EL (cell line): ENCODE results near the gene EFCAB11.

Experiments used
- DNase-seq: peaks from one replicate; pipeline ENCODE4 v3.0.0-alpha.2; 2016

The EFCAB11 gene

GRCh38 chr14:89858089-89858488 is 96.4 kb downstream of the EFCAB11 start:
- peak; percentile 50 for DNase-seq

GRCh38 chr14:89856871-89857345 is 97.6 kb downstream of the EFCAB11 start:
- DNase-seq: peak; percentile 33

GRCh38 chr14:89855961-89856656 is 98.4 kb downstream of the EFCAB11 start:
- peak; percentile 85 for DNase-seq

GRCh38 chr14:89853936-89854693 is 100.4 kb downstream of the EFCAB11 start:
- DNase-seq: peak; percentile 25

- no peak for DNase-seq
Measured at GRCh38 chr14:89851106-89851505, 103.4 kb downstream of the EFCAB11 start.

- DNase-seq: peak; percentile 75
Measured at GRCh38 chr14:89849931-89850330, 104.6 kb downstream of the EFCAB11 start.

GRCh38 chr14:89848165-89848564 is 106.4 kb downstream of the EFCAB11 start:
- peak; percentile 32 for DNase-seq

- peak; percentile 94 for DNase-seq
Measured at GRCh38 chr14:89845346-89845745, 109.2 kb downstream of the EFCAB11 start.

- peak; percentile 48 for DNase-seq
Measured at GRCh38 chr14:89844508-89844907, 110.0 kb downstream of the EFCAB11 start.

GRCh38 chr14:89842837-89843236 is 111.7 kb downstream of the EFCAB11 start:
- no peak for DNase-seq

GRCh38 chr14:89841851-89842250 is 112.7 kb downstream of the EFCAB11 start:
- DNase-seq: no peak

- no peak for DNase-seq
Measured at GRCh38 chr14:89836830-89837469, 117.6 kb downstream of the EFCAB11 start.

GRCh38 chr14:89833661-89834060 is 120.9 kb downstream of the EFCAB11 start:
- DNase-seq: no peak

- no peak for DNase-seq
Measured at GRCh38 chr14:89833120-89833532, 121.4 kb downstream of the EFCAB11 start.

- DNase-seq: no peak
Measured at GRCh38 chr14:89828471-89829165, 125.9 kb downstream of the EFCAB11 start.

GRCh38 chr14:89827265-89827664 is 127.3 kb downstream of the EFCAB11 start:
- DNase-seq: no peak

GRCh38 chr14:89826596-89826995 is 127.9 kb downstream of the EFCAB11 start:
- peak; percentile 91 for DNase-seq

- DNase-seq: no peak
Measured at GRCh38 chr14:89823743-89824142, 130.8 kb downstream of the EFCAB11 start.

GRCh38 chr14:89814126-89814525 is 140.4 kb downstream of the EFCAB11 start:
- DNase-seq: no peak

- DNase-seq: peak; percentile 94
Measured at GRCh38 chr14:89813617-89814031, 140.9 kb downstream of the EFCAB11 start.

- DNase-seq: no peak
Measured at GRCh38 chr14:89811954-89812575, 142.5 kb downstream of the EFCAB11 start.

- no peak for DNase-seq
Measured at GRCh38 chr14:89810101-89810500, 144.4 kb downstream of the EFCAB11 start.

GRCh38 chr14:89807892-89808291 is 146.6 kb downstream of the EFCAB11 start:
- DNase-seq: no peak
